Measurements from ENCODE around the gene KRTAP10-9.
"Not testable (repeated sequence)": the region's sequence is repeated elsewhere in the genome, so short reads cannot be mapped to it uniquely, and the experiment has no call there.

KRTAP10-9 gene

GRCh38 chr21:44596068-44596725 lies 30.7 kb upstream of the KRTAP10-9 start:
- DNase-seq (ENCODE audit: low read depth): no peak

- DNase-seq (ENCODE audit: low read depth): no peak
Measured at GRCh38 chr21:44598061-44598460, 28.8 kb upstream of the KRTAP10-9 start.

- no peak for DNase-seq (ENCODE audit: low read depth)
Measured at GRCh38 chr21:44599264-44600029, 27.4 kb upstream of the KRTAP10-9 start.

- DNase-seq (ENCODE audit: low read depth): not testable (repeated sequence)
Measured at GRCh38 chr21:44600118-44600978, 26.5 kb upstream of the KRTAP10-9 start, which contains the start of gene KRTAP10-7. Gene KRTAP10-7 (plus strand): TSS chr21:44600597. CDS start chr21:44600622, 25 bp downstream.

GRCh38 chr21:44601091-44601490 lies 25.8 kb upstream of the KRTAP10-9 start:
- not testable (repeated sequence) for DNase-seq (ENCODE audit: low read depth)

- DNase-seq (ENCODE audit: low read depth): no peak
Measured at GRCh38 chr21:44601596-44602462, 25.1 kb upstream of the KRTAP10-9 start.

- DNase-seq (ENCODE audit: low read depth): no peak
Measured at GRCh38 chr21:44602463-44602850, 24.4 kb upstream of the KRTAP10-9 start.

- DNase-seq (ENCODE audit: low read depth): no peak
Measured at GRCh38 chr21:44603109-44603875, 23.6 kb upstream of the KRTAP10-9 start.

GRCh38 chr21:44603911-44604310 lies 23.0 kb upstream of the KRTAP10-9 start:
- DNase-seq (ENCODE audit: low read depth): no peak

GRCh38 chr21:44606495-44606894 lies 20.4 kb upstream of the KRTAP10-9 start:
- DNase-seq (ENCODE audit: low read depth): no peak

GRCh38 chr21:44609193-44609592 lies 17.7 kb upstream of the KRTAP10-9 start:
- DNase-seq (ENCODE audit: low read depth): no peak

- DNase-seq (ENCODE audit: low read depth): not testable (repeated sequence)
Measured at GRCh38 chr21:44610157-44610843, 16.6 kb upstream of the KRTAP10-9 start.

GRCh38 chr21:44611551-44611950 lies 15.3 kb upstream of the KRTAP10-9 start:
- DNase-seq (ENCODE audit: low read depth): no peak

GRCh38 chr21:44612029-44612486 lies 14.8 kb upstream of the KRTAP10-9 start, which contains the start of gene KRTAP10-8:
Gene KRTAP10-8 (plus strand): TSS chr21:44612079. CDS start chr21:44612101, 22 bp downstream.
- DNase-seq (ENCODE audit: low read depth): no peak

GRCh38 chr21:44612669-44613229 lies 14.1 kb upstream of the KRTAP10-9 start:
- no peak for DNase-seq (ENCODE audit: low read depth)

GRCh38 chr21:44613386-44614155 lies 13.3 kb upstream of the KRTAP10-9 start:
- DNase-seq (ENCODE audit: low read depth): no peak

GRCh38 chr21:44614161-44614631 lies 12.7 kb upstream of the KRTAP10-9 start:
- no peak for DNase-seq (ENCODE audit: low read depth)

GRCh38 chr21:44614961-44615391 lies 11.9 kb upstream of the KRTAP10-9 start:
- DNase-seq (ENCODE audit: low read depth): no peak

GRCh38 chr21:44615466-44615865 lies 11.4 kb upstream of the KRTAP10-9 start:
- DNase-seq (ENCODE audit: low read depth): no peak

Measured in activated T-helper 1 cell treated with Interleukin-2 at 50 U/mL for 16 hours (primary cell).